ENCODE measurements around the gene NFKBIE. TPM values are rescaled to one million over a fixed set of nuclear protein-coding genes. Genes with fewer than 3 reads are reported as not detected.

The NFKBIE gene
- total RNA-seq, 1 experiment from 2014 or later, result 9.7 TPM

DNA sequence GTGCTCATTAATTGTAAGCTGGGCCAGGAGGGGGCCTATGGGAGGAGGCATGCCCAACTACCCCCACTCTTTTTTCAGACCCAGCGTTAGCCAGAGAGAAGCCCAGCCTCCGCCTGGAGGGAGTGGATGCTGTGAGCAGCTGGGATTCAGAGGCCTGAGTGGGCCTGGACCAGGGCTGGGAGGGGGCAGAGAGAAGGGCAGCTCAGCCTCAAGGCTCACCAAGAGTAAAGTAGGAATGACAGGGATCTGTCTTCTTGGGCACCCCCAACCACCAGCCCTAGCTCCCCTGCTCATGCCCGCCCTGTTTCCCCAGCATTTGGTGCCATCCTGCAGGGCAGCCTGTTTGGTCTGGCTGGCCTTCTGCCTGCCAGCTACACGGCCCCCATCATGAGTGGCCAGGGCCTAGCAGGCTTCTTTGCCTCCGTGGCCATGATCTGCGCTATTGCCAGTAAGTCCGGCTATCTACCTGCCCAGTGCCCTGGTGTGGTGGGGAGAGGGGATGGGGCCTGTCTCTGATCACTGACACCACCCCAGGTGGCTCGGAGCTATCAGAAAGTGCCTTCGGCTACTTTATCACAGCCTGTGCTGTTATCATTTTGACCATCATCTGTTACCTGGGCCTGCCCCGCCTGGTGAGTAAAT, 35.2 kb downstream of the NFKBIE start:
- H3K27me3 ChIP-seq (ENCODE audit: insufficient read depth, low read length), result no peaks in the 10 kb centered on the region
- peaks cover 11% of the 10 kb centered on the region; the same call in 1 of the 2 replicates for H3K4me1 ChIP-seq (ENCODE audit: insufficient read depth, low read length)
- no peaks in the 10 kb centered on the region for H3K23me2 ChIP-seq (ENCODE audit: insufficient read length, low read depth, low read length, poor library complexity, severe bottlenecking)
- H3T11ph ChIP-seq (ENCODE audit: low read length), result no peak overlapping the region
- no peak overlapping the region for H4K8ac ChIP-seq (replicated peaks; ENCODE audit: insufficient read length, low read depth, low read length)
- H3K4me2 ChIP-seq (ENCODE audit: insufficient read depth, insufficient read length, low read length), result no peak overlapping the region
- Mint-ChIP-seq H3K27me3 (ENCODE audit: low read depth) (no peaks in the 10 kb centered on the region), H3K27ac (no peak overlapping the region), H3K36me3 (ENCODE audit: insufficient read depth in 1 of 3, low read depth in 3 of 3) (peaks cover 52 to 70% (median 59%) of the 10 kb centered on the region in 3 experiments), H3K4me1 (peaks cover 33 to 46% of the 10 kb centered on the region in 2 experiments), H3K4me3 (no peak overlapping the region), H3K9me3 (no peaks in the 10 kb centered on the region; a peak in 1 of 5 replicates)
- no peak overlapping the region for H3K27ac ChIP-seq (ENCODE audit: insufficient read length, low read depth, low read length)
- no CpG with 5 or more reads among the region's 10 CpGs for WGBS (ENCODE audit: extremely low coverage, insufficient read length, low lambda C conversion rate)
- H2AFZ ChIP-seq (ENCODE audit: low read length), result no peak overlapping the region
- no peak overlapping the region for H4K91ac ChIP-seq (ENCODE audit: insufficient read length, low read depth, low read length)
- no peak overlapping the region for H4K5ac ChIP-seq (ENCODE audit: insufficient read length, low read depth, low read length)
- H2AK5ac ChIP-seq (ENCODE audit: insufficient read length, low read length), result no peak overlapping the region
- H2BK12ac ChIP-seq (ENCODE audit: insufficient read length, low read depth, low read length), result no peak overlapping the region
- H4K20me1 ChIP-seq (ENCODE audit: control insufficient read depth, insufficient read depth, insufficient read length), result peaks cover 2% of the 10 kb centered on the region
- H3K4ac ChIP-seq (ENCODE audit: low read depth, low read length), result no peak overlapping the region
- TF ChIP-seq, protein P1, sequence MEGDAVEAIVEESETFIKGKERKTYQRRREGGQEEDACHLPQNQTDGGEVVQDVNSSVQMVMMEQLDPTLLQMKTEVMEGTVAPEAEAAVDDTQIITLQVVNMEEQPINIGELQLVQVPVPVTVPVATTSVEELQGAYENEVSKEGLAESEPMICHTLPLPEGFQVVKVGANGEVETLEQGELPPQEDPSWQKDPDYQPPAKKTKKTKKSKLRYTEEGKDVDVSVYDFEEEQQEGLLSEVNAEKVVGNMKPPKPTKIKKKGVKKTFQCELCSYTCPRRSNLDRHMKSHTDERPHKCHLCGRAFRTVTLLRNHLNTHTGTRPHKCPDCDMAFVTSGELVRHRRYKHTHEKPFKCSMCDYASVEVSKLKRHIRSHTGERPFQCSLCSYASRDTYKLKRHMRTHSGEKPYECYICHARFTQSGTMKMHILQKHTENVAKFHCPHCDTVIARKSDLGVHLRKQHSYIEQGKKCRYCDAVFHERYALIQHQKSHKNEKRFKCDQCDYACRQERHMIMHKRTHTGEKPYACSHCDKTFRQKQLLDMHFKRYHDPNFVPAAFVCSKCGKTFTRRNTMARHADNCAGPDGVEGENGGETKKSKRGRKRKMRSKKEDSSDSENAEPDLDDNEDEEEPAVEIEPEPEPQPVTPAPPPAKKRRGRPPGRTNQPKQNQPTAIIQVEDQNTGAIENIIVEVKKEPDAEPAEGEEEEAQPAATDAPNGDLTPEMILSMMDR (conservative IDR thresholded peaks at IDR 0.05), result no peak
- H2BK120ac ChIP-seq (ENCODE audit: low read depth, low read length, poor library complexity, severe bottlenecking), result no peak overlapping the region
- H2BK15ac ChIP-seq (ENCODE audit: low read depth, low read length), result no peak overlapping the region
- no peaks in the 10 kb centered on the region for H3K9me3 ChIP-seq (ENCODE audit: control insufficient read depth, low read depth, low read length)
- H3K23ac ChIP-seq (ENCODE audit: insufficient read length, low read depth, low read length), result no peak overlapping the region
- H2BK20ac ChIP-seq (ENCODE audit: low read depth, low read length, poor library complexity, severe bottlenecking), result no peak overlapping the region
- no peak for DNase-seq
- H3K56ac ChIP-seq (ENCODE audit: insufficient read length, low read depth, low read length), result no peak overlapping the region
- H3K79me1 ChIP-seq (ENCODE audit: insufficient read depth, low read depth, low read length, poor library complexity, severe bottlenecking), result peaks cover 10% of the 10 kb centered on the region
- peaks cover 8% of the 10 kb centered on the region; the same call in 1 of the 2 replicates for H3K79me2 ChIP-seq (ENCODE audit: insufficient read depth, low read length)
- H3K14ac ChIP-seq (ENCODE audit: insufficient read depth, low read length), result no peak overlapping the region
- H3K18ac ChIP-seq (ENCODE audit: insufficient read length, low read depth, low read length), result no peak overlapping the region
- H3K9ac ChIP-seq (ENCODE audit: extremely low read depth, insufficient read length, low read length), result no peak overlapping the region
- no peak overlapping the region for H2BK5ac ChIP-seq (ENCODE audit: insufficient read length, low read length)

Measured in H9 (cell line).